CD14-positive monocyte (primary cell): ENCODE measurements around the gene NRN1L. TPM values are rescaled to one million over a fixed set of nuclear protein-coding genes. Genes with fewer than 3 reads are reported as not detected.
A peak's percentile ranks its signal among the peaks of the same experiment; 100 is the strongest.

ENCODE experiments used
- DNase-seq, 3 donors: peaks; one replicate each; pipeline ENCODE4 v3.0.0-alpha.2; 2011 to 2022
- H2AFZ ChIP-seq: 2 replicates; pipeline ENCODE4 v1.6.0; 2012; ENCODE audit warnings: mild to moderate bottlenecking, low read depth, low read length, inconsistent platforms; ENCODE audit not compliant: insufficient read depth, poor library complexity, severe bottlenecking
- H3K27ac ChIP-seq, 2 donors: 1 replicate in 1 of 2; 2 replicates in 1 of 2; pipeline ENCODE4 v1.5.1; 2012 to 2013; ENCODE audit warnings: low read length in 2 of 2, control low read depth in 1 of 2, inconsistent platforms in 1 of 2, low read depth in 1 of 2, mild to moderate bottlenecking in 1 of 2
- H3K27me3 ChIP-seq, 2 donors: one replicate each; pipeline versions ENCODE4 v1.6.0 to v1.6.1; 2011 to 2013; ENCODE audit warnings: low read length in 2 of 2; ENCODE audit not compliant: control insufficient read depth in 2 of 2, insufficient read depth in 2 of 2
- H3K36me3 ChIP-seq, 2 donors: replicated peaks in 1 of 2; 1 replicate in 1 of 2; 2 replicates in 1 of 2; pipeline versions ENCODE4 v1.5.1 to v1.6.1; 2012 to 2013; ENCODE audit warnings: low read length in 2 of 2, control low read depth in 1 of 2, inconsistent platforms in 1 of 2, mild to moderate bottlenecking in 1 of 2; ENCODE audit not compliant: insufficient read depth in 2 of 2, control insufficient read depth in 1 of 2
- H3K4me1 ChIP-seq, 2 donors: 1 replicate in 1 of 2; 2 replicates in 1 of 2; pipeline versions ENCODE4 v1.5.1 to v1.6.1; 2012 to 2013; ENCODE audit warnings: low read length in 2 of 2, control low read depth in 1 of 2, inconsistent platforms in 1 of 2, mild to moderate bottlenecking in 1 of 2, moderate library complexity in 1 of 2; ENCODE audit not compliant: insufficient read depth in 2 of 2, control insufficient read depth in 1 of 2
- H3K4me2 ChIP-seq: replicated peaks from 2 replicates; pipeline ENCODE3; 2012; ENCODE audit warnings: low read length, moderate library complexity, mild to moderate bottlenecking; ENCODE audit not compliant: poor library complexity, severe bottlenecking; ENCODE audit errors: extremely low read depth
- H3K4me3 ChIP-seq, 3 experiments: fragments of 200-600 bp in 1 of 3; sonication (generic) in 1 of 3; replicated peaks in 1 of 3; 1 replicate in 2 of 3; 2 replicates in 1 of 3; pipeline ENCODE4 v1.5.1; 2011 to 2013; ENCODE audit warnings: low read length in 3 of 3, mild to moderate bottlenecking in 3 of 3, control low read depth in 2 of 3, low read depth in 2 of 3, inconsistent platforms in 1 of 3, moderate library complexity in 1 of 3
- H3K79me2 ChIP-seq: 2 replicates; pipeline ENCODE4 v1.6.0; 2012; ENCODE audit warnings: mild to moderate bottlenecking, control low read depth, inconsistent platforms, low read length, moderate library complexity; ENCODE audit not compliant: insufficient read depth
- H3K9ac ChIP-seq: 2 replicates; pipeline ENCODE4 v1.6.0; 2017; ENCODE audit warnings: low read length, mild to moderate bottlenecking; ENCODE audit not compliant: insufficient read depth, poor library complexity, severe bottlenecking
- H3K9me3 ChIP-seq, 2 donors: replicated peaks in 1 of 2; 1 replicate in 1 of 2; 2 replicates in 1 of 2; pipeline versions ENCODE4 v1.5.1 to v1.6.1; 2012 to 2013; ENCODE audit warnings: low read length in 2 of 2, control low read depth in 1 of 2; ENCODE audit not compliant: control insufficient read depth in 1 of 2, insufficient read depth in 1 of 2
- H4K20me1 ChIP-seq: 2 replicates; pipeline ENCODE4 v1.6.0; 2012; ENCODE audit warnings: mild to moderate bottlenecking, low read length, control low read depth, moderate library complexity; ENCODE audit not compliant: insufficient read depth
- H3K27ac Mint-ChIP-seq, 7 donors: one replicate each; pipeline ENCODE4 v1.8.0; 2020; ENCODE audit warnings: mild to moderate bottlenecking in 7 of 7, mixed read lengths in 7 of 7, moderate library complexity in 6 of 7, inconsistent platforms in 2 of 7
- H3K27me3 Mint-ChIP-seq, 3 donors: one replicate each; pipeline ENCODE4 v1.8.0; 2021 to 2022; ENCODE audit warnings: low read depth in 3 of 3, mild to moderate bottlenecking in 3 of 3, mixed read lengths in 3 of 3, moderate library complexity in 3 of 3, inconsistent platforms in 1 of 3
- H3K36me3 Mint-ChIP-seq, 2 donors: one replicate each; pipeline ENCODE4 v1.8.0; 2020; ENCODE audit warnings: mixed read lengths in 2 of 2, inconsistent platforms in 1 of 2, mild to moderate bottlenecking in 1 of 2
- H3K4me1 Mint-ChIP-seq: one replicate; pipeline ENCODE4 v1.8.0; 2020; ENCODE audit warnings: mild to moderate bottlenecking, mixed read lengths
- H3K4me3 Mint-ChIP-seq, 2 donors: one replicate each; pipeline ENCODE4 v1.8.0; 2020; ENCODE audit warnings: mild to moderate bottlenecking in 2 of 2, mixed read lengths in 2 of 2, moderate library complexity in 1 of 2
- H3K9me3 Mint-ChIP-seq, 7 donors: one replicate each; pipeline ENCODE4 v1.8.0; 2020 to 2022; ENCODE audit warnings: mixed read lengths in 7 of 7, mild to moderate bottlenecking in 6 of 7, moderate library complexity in 6 of 7, inconsistent platforms in 2 of 7
- CTCF ChIP-seq: fragments of 200-600 bp; IDR thresholded peaks from one replicate; pipeline ENCODE4 v1.8.0; 2022; ENCODE audit warnings: antibody characterized with exemption, mild to moderate bottlenecking
- WGBS: methylation state at CpG from one replicate; pipeline ENCODE4 v1.1.5; 2013; ENCODE audit warnings: missing lambda C conversion rate; ENCODE audit not compliant: insufficient coverage; 5-methylcytosine and 5-hydroxymethylcytosine counted together
- intact Hi-C, 2 donors: fragments of 100-400 bp; cut with micrococcal nuclease; formaldehyde crosslinking; loops; one replicate each; pipeline versions ENCODE4 v1.15.0 to v1.15.1; 2023
- polyA plus RNA-seq, 3 donors: library from polyadenylated mRNA; depleted of rRNA in 1 of 3; unstranded in 2 of 3; stranded (reverse) in 1 of 3; fragments of 300-500 nt in 2 of 3; fragments of >200 nt in 1 of 3; fragmentation: Illumina TruSeq in 2 of 3; gene quantifications; 1 replicate in 2 of 3; 2 replicates in 1 of 3; pipeline ENCODE4 v1.2.3, GENCODE V29; 2012 to 2021

The NRN1L gene
- polyA plus RNA-seq, 3 donors = 0.50 to 3.6 TPM; not detected in 1

- H3K36me3 ChIP-seq = peaks cover 97 to 100% of the 10 kb centered on the region in 2 donors
- H3K4me2 ChIP-seq = no peak overlapping the region
- no peak overlapping the region for H3K9ac ChIP-seq
- DNase-seq = no peak
- peaks cover 2% of the 10 kb centered on the region for H3K79me2 ChIP-seq
- H2AFZ ChIP-seq = no peak overlapping the region
- Mint-ChIP-seq H3K27ac (peak overlapping the region in 1 of 7 donors; percentile 4), H3K36me3 (peaks cover 81 to 97% of the 10 kb centered on the region in 2 donors), H3K9me3 (no peaks in the 10 kb centered on the region), H3K4me1 (no peaks in the 10 kb centered on the region), H3K4me3 (no peak overlapping the region), H3K27me3 (peaks cover 0 to 2% (median 2%) of the 10 kb centered on the region in 3 donors)
- TF ChIP-seq CTCF = no peak
- no peaks in the 10 kb centered on the region for H3K9me3 ChIP-seq
- no peaks in the 10 kb centered on the region for H3K4me1 ChIP-seq
- H3K27me3 ChIP-seq = no peaks in the 10 kb centered on the region
- intact Hi-C loops = loop anchor here (2.0 to 10.0 kb wide), 3 partner anchors 181 to 353 kb away; partner anchors contain the start of gene ESRP2 (in 1 of the 2)
- 92% methylated on average over 19 of the region's 21 CpGs for WGBS
- no peak overlapping the region for H3K27ac ChIP-seq
- peaks cover 8% of the 10 kb centered on the region for H4K20me1 ChIP-seq
- H3K4me3 ChIP-seq = no peak overlapping the region
These were observed 3.0 kb upstream of the NRN1L start for GRCh38 chr16:67881621-67882161.

DNA sequence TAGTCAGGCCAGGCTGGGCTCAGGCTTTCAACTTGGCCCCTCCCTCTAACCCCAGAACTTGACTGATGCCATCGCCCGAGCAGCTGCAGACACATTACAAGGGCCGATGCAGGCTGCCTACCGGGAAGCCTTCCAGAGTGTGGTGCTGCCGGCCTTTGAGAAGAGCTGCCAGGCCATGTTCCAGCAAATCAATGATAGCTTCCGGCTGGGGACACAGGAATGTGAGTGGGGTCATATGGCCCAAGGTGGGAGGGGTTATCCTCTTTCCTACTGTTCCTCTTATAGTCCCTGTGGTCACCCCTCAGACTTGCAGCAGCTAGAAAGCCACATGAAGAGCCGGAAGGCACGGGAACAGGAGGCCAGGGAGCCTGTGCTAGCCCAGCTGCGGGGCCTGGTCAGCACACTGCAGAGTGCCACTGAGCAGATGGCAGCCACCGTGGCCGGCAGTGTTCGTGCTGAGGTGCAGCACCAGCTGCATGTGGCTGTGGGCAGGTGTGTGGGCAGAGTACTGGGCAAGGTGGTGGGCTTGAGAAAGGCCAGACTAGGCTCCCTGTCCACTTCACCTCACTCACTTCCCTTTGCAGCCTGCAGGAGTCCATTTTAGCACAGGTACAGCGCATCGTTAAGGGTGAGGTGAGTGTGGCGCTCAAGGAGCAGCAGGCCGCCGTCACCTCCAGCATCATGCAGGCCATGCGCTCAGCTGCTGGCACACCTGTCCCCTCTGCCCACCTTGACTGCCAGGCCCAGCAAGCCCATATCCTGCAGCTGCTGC is 2.1 kb upstream of the NRN1L start:
- Histone ChIP-seq H3K4me1 (no peaks in the 10 kb centered on the region), H3K79me2 (no peaks in the 10 kb centered on the region), H3K27me3 (no peaks in the 10 kb centered on the region), H3K4me2 (no peak overlapping the region), H3K36me3 (peaks cover 88 to 97% of the 10 kb centered on the region in 2 donors), H2AFZ (no peak overlapping the region), H4K20me1 (peaks cover 3% of the 10 kb centered on the region), H3K27ac (no peak overlapping the region), H3K9me3 (no peaks in the 10 kb centered on the region), H3K4me3 (no peak overlapping the region), H3K9ac (no peak overlapping the region)
- Mint-ChIP-seq H3K4me1 (no peaks in the 10 kb centered on the region), H3K27me3 (peaks cover 0 to 2% (median 2%) of the 10 kb centered on the region in 3 donors), H3K4me3 (no peak overlapping the region), H3K27ac (peak overlapping the region in 3 of 7 donors; percentile 35 to 64 (median 55)), H3K36me3 (peaks cover 73 to 96% of the 10 kb centered on the region in 2 donors), H3K9me3 (no peaks in the 10 kb centered on the region)
- no peak for DNase-seq
- WGBS = 96% methylated on average over 9 of the region's 18 CpGs
- intact Hi-C loops = loop anchor here (2.0 to 10.0 kb wide), 3 partner anchors 180 to 352 kb away; partner anchors contain the start of gene ESRP2 (in 1 of the 2)
- no peak for TF ChIP-seq CTCF
